Fibroblast of villous mesenchyme (primary cell): ENCODE measurements around the gene ANXA11. TPM values are rescaled to one million over a fixed set of nuclear protein-coding genes. Genes with fewer than 3 reads are reported as not detected.
"Not testable (repeated sequence)": the region's sequence is repeated elsewhere in the genome, so short reads cannot be mapped to it uniquely, and the experiment has no call there.

Experiments used
- DNase-seq: peaks from one replicate; pipeline ENCODE4 v3.0.0-alpha.2; 2010; ENCODE audit warnings: low read depth
- H3K4me3 ChIP-seq: 2 replicates; pipeline ENCODE4 v1.5.1; 2011; ENCODE audit warnings: low read depth, mild to moderate bottlenecking, low read length
- CTCF ChIP-seq: IDR thresholded peaks from 2 replicates; pipeline ENCODE4 v1.5.1; 2012; ENCODE audit warnings: low read depth, mild to moderate bottlenecking, low read length; ENCODE audit not compliant: insufficient read depth
- total RNA-seq: library from RNA; depleted of rRNA; stranded (reverse); fragments of >200 nt; gene quantifications from 2 replicates; pipeline ENCODE4 v1.2.3, GENCODE V29; 2012

The ANXA11 gene
- 79.9 and 85.0 TPM in 2 replicates for total RNA-seq

GRCh38 chr10:80205477-80206276 lies at the start of gene ANXA11:
ANXA11 (minus strand) TSS chr10:80205537; CDS start chr10:80172861, 32,676 bp downstream.
- H3K4me3 ChIP-seq: peak within 1 kb of the TSS; percentile 78
- peak; percentile 75 for DNase-seq
- TF ChIP-seq CTCF: no peak

GRCh38 chr10:80254726-80255125 lies 49.4 kb upstream of the ANXA11 start:
- H3K4me3 ChIP-seq, DNase-seq: not testable (repeated sequence)

- not testable (repeated sequence) for H3K4me3 ChIP-seq, DNase-seq
These were observed 48.6 kb upstream of the ANXA11 start for GRCh38 chr10:80253963-80254271.

- DNase-seq: no peak
- TF ChIP-seq CTCF: no peak
- H3K4me3 ChIP-seq: no peak overlapping the region
These were observed 48.1 kb upstream of the ANXA11 start for GRCh38 chr10:80253266-80253962.

- no peak for DNase-seq
- H3K4me3 ChIP-seq: no peak overlapping the region
- no peak for TF ChIP-seq CTCF
These were observed 47.1 kb upstream of the ANXA11 start for GRCh38 chr10:80252296-80252887.

GRCh38 chr10:80251703-80252280 lies 46.5 kb upstream of the ANXA11 start:
- H3K4me3 ChIP-seq, DNase-seq: not testable (repeated sequence)

- H3K4me3 ChIP-seq, DNase-seq: not testable (repeated sequence)
These were observed 45.1 kb upstream of the ANXA11 start for GRCh38 chr10:80250399-80250798.

GRCh38 chr10:80249906-80250305 lies 44.6 kb upstream of the ANXA11 start:
- not testable (repeated sequence) for DNase-seq, H3K4me3 ChIP-seq

- not testable (repeated sequence) for H3K4me3 ChIP-seq, DNase-seq
These were observed 42.3 kb upstream of the ANXA11 start for GRCh38 chr10:80247611-80248010.

GRCh38 chr10:80244371-80244770 lies 39.0 kb upstream of the ANXA11 start:
- not testable (repeated sequence) for H3K4me3 ChIP-seq, DNase-seq

GRCh38 chr10:80242341-80242740 lies 37.0 kb upstream of the ANXA11 start:
- DNase-seq: not testable (repeated sequence)

GRCh38 chr10:80236457-80236856 lies 31.1 kb upstream of the ANXA11 start:
- not testable (repeated sequence) for H3K4me3 ChIP-seq, DNase-seq

More at GRCh38 chr10:80242341-80242740, 37.0 kb upstream of the ANXA11 start:
- H3K4me3 ChIP-seq: not testable (repeated sequence)

GRCh38 chr10:80234331-80235235 lies 29.2 kb upstream of the ANXA11 start:
- DNase-seq, H3K4me3 ChIP-seq: not testable (repeated sequence)

GRCh38 chr10:80233871-80234270 lies 28.5 kb upstream of the ANXA11 start:
- not testable (repeated sequence) for H3K4me3 ChIP-seq, DNase-seq
